OCI-LY7 (cell line): ENCODE data around the gene SLC9A9.

Source experiments
- CTCF ChIP-seq: fragments of 200-600 bp; sonication (generic); conservative IDR thresholded peaks from 2 replicates; pipeline ENCODE4 v1.5.1; 2014; ENCODE audit warnings: mild to moderate bottlenecking, antibody characterized with exemption, low read length, moderate library complexity, mixed read lengths
- EZH2phosphoT487 ChIP-seq: fragments of 200-600 bp; sonication (generic); IDR thresholded peaks from 2 replicates; pipeline ENCODE4 v1.6.1; 2018; ENCODE audit warnings: low read depth, borderline replicate concordance, mild to moderate bottlenecking, mixed run types, antibody characterized with exemption, low read length, moderate library complexity, mixed read lengths

DNA sequence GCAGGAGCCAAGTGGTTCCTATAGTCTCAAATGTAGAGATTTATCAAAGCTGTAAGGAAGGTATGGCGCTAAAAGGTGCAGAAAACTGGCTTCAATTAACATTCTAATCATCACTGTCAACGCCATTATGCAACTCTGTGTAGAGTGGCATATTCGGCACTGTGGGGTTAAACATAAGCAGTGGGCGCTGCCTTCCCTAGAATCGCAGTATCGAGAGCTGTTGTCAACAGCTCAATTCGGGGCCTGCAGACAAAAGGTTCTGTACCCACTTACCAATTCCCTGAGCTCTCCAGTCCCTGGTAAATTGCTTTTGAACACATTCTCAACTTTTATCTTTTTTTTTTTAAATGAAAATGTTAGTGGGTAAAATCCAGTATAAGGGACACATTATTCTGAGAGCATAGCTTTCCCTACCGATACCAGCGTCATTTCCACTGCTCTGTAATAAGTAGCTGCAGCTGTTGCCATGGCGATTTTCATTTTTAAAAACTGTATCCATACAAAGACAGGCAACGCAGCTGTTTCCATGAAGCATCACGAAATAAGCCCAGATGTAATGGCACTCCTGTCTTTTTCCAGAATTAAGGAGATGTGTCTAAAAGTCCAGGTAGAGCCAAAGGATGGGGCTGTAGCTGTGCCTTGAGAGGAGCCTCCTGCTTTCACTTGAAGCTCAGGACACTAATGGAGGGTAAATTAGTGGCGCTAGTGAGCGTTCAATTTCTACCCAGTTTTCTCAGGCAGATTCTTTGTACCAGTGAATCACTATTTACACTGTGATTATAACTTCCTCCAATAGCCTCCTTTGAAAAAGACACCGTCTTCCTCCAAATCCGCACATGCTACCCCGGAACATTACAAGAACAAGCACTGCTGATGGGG, 250.3 kb downstream of the SLC9A9 start:
- no peak for TF ChIP-seq CTCF
- no peak for TF ChIP-seq EZH2phosphoT487
